Ishikawa (cell line): ENCODE measurements around the gene RAB3IL1.

Source experiments
- CEBPB ChIP-seq: IDR thresholded peaks from 2 replicates; pipeline ENCODE4 v1.6.1; 2012
- CREB1 ChIP-seq: IDR thresholded peaks from 2 replicates; pipeline ENCODE4 v1.6.1; 2012; ENCODE audit warnings: low read depth
- EGR1 ChIP-seq: IDR thresholded peaks from 2 replicates; pipeline ENCODE4 v1.6.1; 2012
- EP300 ChIP-seq: IDR thresholded peaks from 2 replicates; pipeline ENCODE4 v1.6.1; 2012; ENCODE audit warnings: borderline replicate concordance
- FOXM1 ChIP-seq: IDR thresholded peaks from 2 replicates; pipeline ENCODE4 v1.6.1; 2012; ENCODE audit warnings: low read depth, borderline replicate concordance
- MAX ChIP-seq: IDR thresholded peaks from 2 replicates; pipeline ENCODE4 v1.6.1; 2012
- NFIC ChIP-seq: IDR thresholded peaks from 2 replicates; pipeline ENCODE4 v1.6.1; 2012
- RAD21 ChIP-seq: IDR thresholded peaks from 2 replicates; pipeline ENCODE4 v1.6.1; 2012; ENCODE audit warnings: low read depth
- REST ChIP-seq: IDR thresholded peaks from 2 replicates; pipeline ENCODE4 v1.6.1; 2012; ENCODE audit warnings: low read depth, mild to moderate bottlenecking
- TAF1 ChIP-seq: IDR thresholded peaks from 2 replicates; pipeline ENCODE4 v1.6.1; 2012; ENCODE audit warnings: low read depth, mild to moderate bottlenecking
- TCF12 ChIP-seq: IDR thresholded peaks from 2 replicates; pipeline ENCODE4 v1.6.1; 2012; ENCODE audit warnings: low read depth
- TEAD4 ChIP-seq: IDR thresholded peaks from 2 replicates; pipeline ENCODE4 v1.6.1; 2012
- USF1 ChIP-seq: IDR thresholded peaks from 2 replicates; pipeline ENCODE4 v1.6.1; 2012
- YY1 ChIP-seq: IDR thresholded peaks from 2 replicates; pipeline ENCODE4 v1.6.1; 2012; ENCODE audit warnings: low read depth
- ZBTB7A ChIP-seq: IDR thresholded peaks from 2 replicates; pipeline ENCODE4 v1.6.1; 2012; ENCODE audit warnings: low read depth

RAB3IL1 gene

DNA sequence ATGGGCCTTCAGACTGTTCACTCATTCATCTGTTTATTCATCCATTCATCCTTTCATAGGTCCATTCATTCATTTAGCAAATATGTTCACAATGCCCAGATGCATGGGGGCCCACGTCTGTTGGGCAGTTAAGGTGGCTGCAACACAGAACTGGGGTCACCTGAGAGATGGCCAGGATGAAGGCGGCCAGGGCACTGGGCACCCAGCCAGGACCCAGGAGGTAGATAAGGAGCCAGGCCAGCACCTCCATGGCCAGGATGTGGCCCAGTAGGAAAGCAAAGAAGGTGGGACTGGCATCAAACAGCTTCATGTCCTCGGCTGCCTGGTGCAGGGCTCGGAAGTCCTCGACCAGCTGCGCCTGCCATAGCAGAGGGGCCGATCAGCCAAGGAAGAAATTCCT lies 38.2 kb downstream of the RAB3IL1 start:
- TF ChIP-seq TAF1 = no peak

- TF ChIP-seq NFIC (no peak), MAX (no peak), CREB1 (no peak), REST (no peak), TEAD4 (no peak), CEBPB (no peak), ZBTB7A (no peak), YY1 (no peak), EGR1 (no peak), TAF1 (no peak), FOXM1 (no peak), EP300 (no peak), USF1 (no peak)
Measured at GRCh38 chr11:61875698-61876097, 41.7 kb downstream of the RAB3IL1 start.

DNA sequence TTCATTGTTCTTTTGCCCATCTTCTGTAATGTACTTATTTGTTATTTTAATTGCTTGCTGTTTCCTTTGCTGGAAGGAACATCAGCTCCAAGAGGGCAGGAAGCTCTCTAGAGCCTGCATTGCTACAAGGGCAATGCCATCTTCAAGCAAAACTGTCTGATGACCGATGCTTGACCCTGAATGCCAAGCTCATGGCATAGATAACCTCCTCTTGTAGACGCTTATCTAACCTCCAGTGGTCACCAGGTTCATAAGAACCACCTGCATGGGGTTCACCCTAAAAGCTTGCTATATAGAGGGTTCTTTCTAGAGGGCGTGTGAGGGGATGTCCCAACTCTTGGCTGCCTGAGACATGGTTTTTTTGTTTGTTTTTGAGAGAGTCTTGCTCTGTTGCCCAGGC lies 42.5 kb downstream of the RAB3IL1 start:
- no peak for TF ChIP-seq CEBPB

GRCh38 chr11:61874377-61874809 lies 43.0 kb downstream of the RAB3IL1 start:
- TF ChIP-seq ZBTB7A = no peak
- no peak for TF ChIP-seq TEAD4
- no peak for TF ChIP-seq FOXM1
- TF ChIP-seq USF1 = no peak
- no peak for TF ChIP-seq REST
- TF ChIP-seq TAF1 = no peak
- no peak for TF ChIP-seq YY1
- no peak for TF ChIP-seq TCF12
- no peak for TF ChIP-seq CREB1
- TF ChIP-seq CEBPB = no peak
- no peak for TF ChIP-seq EGR1
- TF ChIP-seq RAD21 = no peak
- TF ChIP-seq MAX = no peak
- TF ChIP-seq EP300 = no peak
- no peak for TF ChIP-seq NFIC

GRCh38 chr11:61873588-61874376 lies 43.6 kb downstream of the RAB3IL1 start:
- TF ChIP-seq MAX (no peak), NFIC (0 out of 2 replicates have a peak, but pooled peaks have one; percentile 6), ZBTB7A (no peak), TEAD4 (no peak), USF1 (no peak), TCF12 (no peak), REST (no peak), CREB1 (no peak), EP300 (no peak)
